HUDEP-2 (cell line): ENCODE results near the gene MIAT.

ENCODE experiments used
- DNase-seq, 76 experiments: peaks; one replicate each; lab custom pipeline; 2025; ENCODE audit not compliant: unreplicated experiment in 76 of 76; lab: John Stamatoyannopoulos, UW

MIAT gene

GRCh38 chr22:26631282-26631681 lies 26.1 kb upstream of the MIAT start:
- no peak for DNase-seq

DNA sequence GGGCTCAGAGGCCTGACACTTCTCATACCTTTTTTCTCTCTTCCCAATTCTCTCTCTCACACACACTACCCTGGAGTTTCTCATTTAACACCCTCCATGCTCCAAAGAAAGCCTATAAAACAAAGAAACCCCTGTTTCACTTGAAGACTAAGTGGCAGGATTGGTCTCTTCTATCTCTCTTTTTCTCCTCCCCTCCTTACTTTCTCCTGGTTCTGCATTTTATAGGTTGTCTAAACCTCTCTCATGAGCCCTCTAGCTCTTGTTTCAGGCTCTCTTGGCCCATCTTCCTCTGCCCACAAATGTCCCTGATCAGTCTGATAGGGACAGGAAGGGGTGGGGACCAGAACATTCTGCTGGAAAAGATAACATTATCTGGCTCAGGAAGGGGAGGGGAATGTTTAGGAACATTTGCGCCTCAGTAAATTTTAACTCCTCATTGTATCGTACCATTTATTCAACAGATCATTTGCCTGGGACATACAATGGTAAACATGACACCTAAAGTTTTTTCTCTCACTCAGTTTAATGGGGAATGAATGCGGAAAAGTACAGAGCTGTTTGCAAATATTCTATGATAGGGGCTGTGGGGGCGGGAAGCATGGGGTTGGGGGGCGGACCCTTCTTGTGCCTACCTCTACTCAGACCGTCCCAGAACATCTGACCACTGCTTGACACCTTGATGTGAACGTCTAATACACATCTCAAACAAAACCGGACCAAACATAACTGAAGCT lies 24.8 kb upstream of the MIAT start:
- DNase-seq: peak in 73 of 76 experiments; percentile 33 to 95 (median 76)

- DNase-seq: no peak
Observed at GRCh38 chr22:26634189-26634588, 23.2 kb upstream of the MIAT start.

- DNase-seq: no peak
Observed at GRCh38 chr22:26635117-26635516, 22.3 kb upstream of the MIAT start.

GRCh38 chr22:26636296-26636695 lies 21.1 kb upstream of the MIAT start:
- DNase-seq: no peak

DNA sequence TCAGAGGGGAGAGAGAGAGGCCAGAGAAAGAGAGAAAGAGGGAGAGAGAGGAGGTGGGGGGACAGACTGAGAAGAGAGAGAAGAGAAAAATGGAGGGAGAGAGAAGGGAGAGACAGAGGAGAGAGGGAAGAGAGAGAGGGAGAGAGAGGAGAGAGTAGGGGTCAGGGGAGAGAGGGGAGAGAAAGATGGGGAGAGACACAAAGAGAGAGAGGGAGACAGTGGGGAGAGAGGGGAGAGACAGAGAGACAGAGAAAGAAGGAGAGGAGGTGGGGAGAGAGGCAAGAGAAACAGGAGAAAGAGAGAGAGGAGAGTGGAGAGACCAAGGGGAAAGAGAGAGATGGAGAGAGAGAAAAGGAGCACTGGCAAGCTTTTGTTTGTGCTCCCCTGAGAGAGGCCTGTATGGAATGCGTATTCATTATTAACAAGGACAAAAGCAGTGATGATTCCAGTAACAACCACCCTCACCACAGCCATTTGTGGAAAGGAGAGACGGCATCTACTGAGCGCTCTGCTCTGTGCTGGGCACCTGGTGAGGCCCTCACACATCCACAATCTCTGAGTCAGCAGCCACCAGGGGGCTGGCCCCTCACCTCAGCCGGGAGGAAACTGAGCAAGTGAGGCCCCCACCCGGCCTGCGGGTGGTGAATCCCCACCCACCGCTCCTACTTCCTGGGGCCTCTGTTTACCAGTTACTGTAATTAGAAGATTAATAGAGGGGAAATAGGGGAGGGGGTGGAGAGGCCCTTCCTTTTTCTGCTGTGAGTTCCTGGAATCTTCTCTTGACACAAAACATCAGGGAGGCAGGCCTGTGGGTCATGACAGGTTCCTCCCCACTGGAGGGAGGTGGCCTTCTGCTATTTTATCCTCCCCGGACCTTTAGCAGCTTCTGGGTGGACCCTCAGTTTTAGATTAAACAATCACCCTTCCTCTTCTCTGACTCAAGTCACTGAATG lies 14.6 kb upstream of the MIAT start:
- peak in 41 of 76 experiments; percentile 18 to 70 (median 43) for DNase-seq

DNA sequence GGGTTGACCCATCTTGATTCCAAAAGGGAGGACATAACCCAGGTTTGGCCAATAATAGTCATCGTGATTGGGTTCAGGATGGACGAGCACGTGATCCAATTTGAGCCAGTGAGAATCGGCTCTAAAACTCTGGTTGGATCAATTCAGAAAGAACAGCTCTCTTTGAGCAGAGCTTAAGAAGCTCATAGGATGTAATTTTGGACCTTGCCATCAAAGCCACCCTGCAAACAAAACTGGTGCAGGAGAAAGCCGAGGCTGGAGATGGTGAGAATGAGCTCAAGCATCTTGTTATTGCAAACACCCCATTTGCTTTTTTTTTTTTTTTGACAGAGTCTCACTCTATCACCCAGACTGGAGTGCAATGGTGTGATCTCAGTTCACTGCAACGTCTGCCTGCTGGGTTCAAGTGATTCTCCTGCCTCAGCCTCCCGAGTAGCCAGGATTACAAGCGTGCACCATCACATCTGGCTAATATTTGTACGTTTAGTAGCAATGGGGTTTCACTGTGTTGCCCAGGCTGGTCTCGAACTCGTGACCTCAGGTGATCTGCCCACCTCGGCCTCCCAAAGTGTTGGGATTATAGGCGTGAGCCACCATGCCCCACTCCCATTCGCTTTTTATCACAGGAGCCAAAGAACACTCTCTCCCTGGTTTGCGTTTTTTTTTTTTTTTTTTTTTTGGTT lies 13.8 kb upstream of the MIAT start:
- peak in 1 of 76 experiments; percentile 7 for DNase-seq

DNA sequence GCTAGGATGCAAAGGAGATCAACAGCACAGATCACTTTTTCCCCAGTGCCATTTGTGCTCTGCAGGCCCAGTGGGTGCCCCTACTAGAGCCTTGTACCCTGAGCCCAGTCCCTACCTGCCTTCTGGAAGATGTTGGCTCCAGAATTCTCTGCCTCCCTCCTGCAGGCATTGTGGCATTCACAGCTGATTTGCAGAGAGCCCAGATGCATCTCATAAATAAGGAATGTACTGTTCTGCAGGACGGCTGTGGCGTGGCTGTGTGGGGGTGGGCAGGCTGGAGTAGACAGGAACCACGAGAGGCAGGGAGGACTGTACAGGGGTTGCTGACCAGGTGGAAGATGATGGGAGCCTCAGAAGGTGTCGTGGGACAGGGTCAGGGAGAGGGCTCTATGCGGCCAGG lies 11.2 kb upstream of the MIAT start:
- peak in 1 of 76 experiments; percentile 13 for DNase-seq

DNA sequence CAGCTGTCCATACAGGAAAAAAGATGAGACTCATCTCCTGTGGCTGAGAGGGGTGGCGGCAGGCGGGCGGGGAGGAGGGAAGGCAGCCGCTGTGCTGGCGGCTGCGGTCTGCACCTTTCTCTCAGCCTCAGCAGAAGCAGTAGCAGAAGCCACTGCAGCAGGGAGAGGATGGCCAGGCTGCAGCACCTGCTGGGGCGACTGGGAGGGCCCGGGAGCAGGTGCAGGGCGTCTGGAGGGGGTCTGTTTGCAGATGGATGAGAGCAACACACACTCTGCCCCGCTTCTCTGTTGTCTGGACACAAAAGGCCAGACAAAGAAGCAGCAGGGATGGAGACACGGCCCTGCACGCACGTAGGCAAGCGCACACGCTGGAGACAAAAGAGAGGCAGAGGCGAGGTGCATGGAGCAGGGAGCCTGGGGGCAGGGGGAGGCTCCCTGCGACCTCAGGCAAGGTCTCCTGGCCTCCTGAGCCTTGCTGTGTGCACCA lies 9.3 kb upstream of the MIAT start:
- peak in 1 of 76 experiments; percentile 23 for DNase-seq

DNA sequence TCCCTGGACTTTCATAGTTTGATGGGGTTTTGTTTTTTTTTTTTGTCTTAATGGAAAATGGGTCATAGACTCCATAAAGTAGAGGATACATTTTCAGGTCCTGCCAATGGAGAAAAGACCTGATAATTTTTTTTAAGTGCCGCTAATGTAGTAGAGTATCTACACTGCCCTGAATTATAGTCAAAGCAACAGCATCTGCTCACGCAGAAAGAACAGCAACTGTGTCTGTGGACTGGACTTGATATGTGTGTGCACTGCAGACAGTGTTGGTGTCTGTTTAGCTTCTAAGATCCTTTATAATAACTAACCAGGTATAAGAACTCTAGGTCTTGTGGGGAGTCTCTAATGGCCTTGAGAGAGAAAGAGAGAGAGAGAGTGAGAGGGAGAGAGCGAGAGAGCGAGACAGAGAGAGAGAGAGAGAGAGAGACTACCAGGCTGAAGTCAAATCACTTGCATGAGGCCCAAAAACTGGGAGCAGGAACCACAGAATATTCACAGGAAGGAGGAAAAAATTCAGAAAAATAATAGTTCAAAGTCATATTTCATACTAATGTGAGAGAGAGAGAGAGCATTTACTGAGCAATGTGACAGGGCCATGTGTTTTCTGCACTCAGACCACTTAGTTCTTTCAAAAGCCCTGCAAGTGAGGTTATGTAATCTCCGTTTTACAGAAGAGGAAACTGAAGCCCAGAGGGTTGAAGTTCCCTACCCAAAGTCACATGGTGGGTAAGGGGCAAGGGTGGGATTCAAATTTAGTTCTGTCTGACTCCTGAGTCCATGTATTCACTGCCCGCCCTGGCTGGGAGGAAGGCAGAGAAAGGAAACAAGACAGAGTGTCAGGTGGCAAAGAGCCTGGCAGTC lies 8.6 kb upstream of the MIAT start:
- no peak for DNase-seq

- no peak for DNase-seq
Observed at GRCh38 chr22:26650722-26651421, 6.5 kb upstream of the MIAT start.

DNA sequence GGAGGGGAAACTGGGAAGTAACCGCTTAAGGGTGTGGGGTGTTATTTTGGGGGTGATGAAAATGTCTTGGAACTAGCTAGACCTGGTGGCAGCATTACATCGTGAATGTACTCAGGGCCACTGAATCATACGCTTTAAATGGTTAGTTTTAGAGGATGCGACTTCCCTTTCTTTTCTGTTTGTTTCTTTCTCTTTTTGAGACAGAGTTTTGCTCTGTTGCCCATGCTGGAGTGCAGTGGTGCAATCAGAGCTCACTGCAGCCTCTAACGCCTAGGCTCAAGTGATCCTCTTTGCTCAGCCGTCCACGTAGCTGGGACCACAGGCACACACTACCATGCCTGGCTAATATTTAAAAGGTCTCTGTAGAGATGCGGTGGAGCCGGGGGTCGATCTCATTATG lies 5.6 kb upstream of the MIAT start:
- DNase-seq: no peak

DNA sequence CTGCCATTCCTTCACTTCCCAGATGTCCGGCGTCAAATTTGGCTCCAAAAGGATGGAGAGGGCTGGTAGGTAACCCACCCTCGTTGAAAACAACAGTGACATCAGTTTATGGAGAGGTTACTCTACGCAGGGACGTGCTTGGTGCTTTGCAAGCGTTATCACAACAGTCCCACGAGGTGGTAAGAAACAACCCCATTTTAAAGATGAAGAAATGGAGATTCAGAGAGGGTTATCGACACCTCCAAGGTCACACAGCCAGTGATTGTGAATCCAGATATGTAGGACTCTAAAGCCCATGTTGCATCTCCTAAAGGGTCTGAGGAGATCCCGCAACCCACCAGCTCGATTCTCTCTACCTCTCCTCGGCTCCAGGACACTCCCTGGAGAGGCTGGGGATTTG lies 773 bp downstream of the MIAT start:
- peak in 1 of 76 experiments; percentile 17 for DNase-seq

GRCh38 chr22:26658671-26659478 lies 1.5 kb downstream of the MIAT start:
- DNase-seq: peak in 74 of 76 experiments; percentile 17 to 90 (median 70)

GRCh38 chr22:26660356-26660755 lies 3.0 kb downstream of the MIAT start:
- DNase-seq: no peak

- DNase-seq: no peak
Observed at GRCh38 chr22:26660961-26661578, 3.7 kb downstream of the MIAT start.

- no peak for DNase-seq
Observed at GRCh38 chr22:26662160-26662559, 4.8 kb downstream of the MIAT start.

GRCh38 chr22:26663374-26663923 lies 6.1 kb downstream of the MIAT start:
- DNase-seq: no peak
